Measurements from ENCODE around the gene DAPK1.

The DAPK1 gene

GRCh38 chr9:87572719-87573118 is 75.1 kb downstream of the DAPK1 start:
- DNase-seq = no peak

GRCh38 chr9:87573841-87574342 is 76.2 kb downstream of the DAPK1 start:
- no peak for DNase-seq

GRCh38 chr9:87577746-87578145 is 80.1 kb downstream of the DAPK1 start:
- no peak for DNase-seq

- DNase-seq = no peak
Observed at GRCh38 chr9:87578625-87579024, 81.0 kb downstream of the DAPK1 start.

GRCh38 chr9:87579781-87580541 is 82.3 kb downstream of the DAPK1 start:
- DNase-seq = no peak

GRCh38 chr9:87580941-87581438 is 83.3 kb downstream of the DAPK1 start:
- no peak for DNase-seq

GRCh38 chr9:87581513-87581912 is 83.8 kb downstream of the DAPK1 start:
- no peak for DNase-seq

- no peak for DNase-seq
Observed at GRCh38 chr9:87581949-87582637, 84.4 kb downstream of the DAPK1 start.

GRCh38 chr9:87584326-87584725 is 86.7 kb downstream of the DAPK1 start:
- DNase-seq = no peak

GRCh38 chr9:87585123-87585855 is 87.6 kb downstream of the DAPK1 start:
- no peak for DNase-seq

- no peak for DNase-seq
Observed at GRCh38 chr9:87586731-87587355, 89.2 kb downstream of the DAPK1 start.

GRCh38 chr9:87587356-87587745 is 89.7 kb downstream of the DAPK1 start:
- DNase-seq = no peak

- no peak for DNase-seq
Observed at GRCh38 chr9:87587864-87588263, 90.2 kb downstream of the DAPK1 start.

- no peak for DNase-seq
Observed at GRCh38 chr9:87588339-87588738, 90.7 kb downstream of the DAPK1 start.

GRCh38 chr9:87590996-87591395 is 93.3 kb downstream of the DAPK1 start:
- no peak for DNase-seq

- no peak for DNase-seq
Observed at GRCh38 chr9:87592554-87593358, 95.1 kb downstream of the DAPK1 start.

GRCh38 chr9:87593359-87593980 is 95.8 kb downstream of the DAPK1 start:
- DNase-seq = no peak

GRCh38 chr9:87594194-87594593 is 96.5 kb downstream of the DAPK1 start:
- DNase-seq = no peak

GRCh38 chr9:87594662-87595061 is 97.0 kb downstream of the DAPK1 start:
- no peak for DNase-seq

GRCh38 chr9:87595610-87596009 is 97.9 kb downstream of the DAPK1 start:
- no peak for DNase-seq

- no peak for DNase-seq
Observed at GRCh38 chr9:87596862-87597261, 99.2 kb downstream of the DAPK1 start.

Measured in 8988T (cell line).